WTC11 (cell line): ENCODE results near the gene TPD52L2. TPM values are rescaled to one million over a fixed set of nuclear protein-coding genes. Genes with fewer than 3 reads are reported as not detected.

Experiments used
- ATAC-seq: fragments of 200-7000 bp; cut with Tn5 transposase; 2 replicates; pipeline ENCODE4 v1.10.0; 2021; ENCODE audit warnings: mild to moderate bottlenecking, moderate library complexity
- CTCF ChIA-PET: fragments of 300-600 bp; sonication (Branson Sonifier 250); formaldehyde crosslinking; loops from one replicate; lab custom pipeline; 2021; ENCODE audit warnings: antibody characterized with exemption; lab: Charles Lee
- POLR2A ChIA-PET: fragments of 350-600 bp; sonication (Branson Sonifier 250); formaldehyde crosslinking; loops from one replicate; lab custom pipeline; 2021; ENCODE audit warnings: antibody characterized with exemption; lab: Charles Lee
- DNase-seq: peaks from one replicate; pipeline ENCODE4 v3.0.0; 2021; ENCODE audit warnings: low spot score
- H3K27ac Mint-ChIP-seq: 2 replicates; pipeline ENCODE4 v1.8.0; 2021; ENCODE audit warnings: mixed read lengths
- H3K27me3 Mint-ChIP-seq: 2 replicates; pipeline ENCODE4 v1.8.0; 2021; ENCODE audit warnings: low read depth, mild to moderate bottlenecking, moderate library complexity, mixed read lengths
- H3K36me3 Mint-ChIP-seq: 2 replicates; pipeline ENCODE4 v1.8.0; 2021; ENCODE audit warnings: mixed read lengths
- H3K4me1 Mint-ChIP-seq: 2 replicates; pipeline ENCODE4 v1.8.0; 2022; ENCODE audit warnings: mixed read lengths
- H3K4me3 Mint-ChIP-seq: 2 replicates; pipeline ENCODE4 v1.8.0; 2021; ENCODE audit warnings: mild to moderate bottlenecking, moderate library complexity, mixed read lengths
- H3K9me3 Mint-ChIP-seq: 2 replicates; pipeline ENCODE4 v1.8.0; 2021; ENCODE audit warnings: mixed read lengths
- CREB1 ChIP-seq: sonication (generic); formaldehyde crosslinking; IDR thresholded peaks from 2 replicates; pipeline ENCODE4 v1.8.0; 2023; ENCODE audit warnings: mild to moderate bottlenecking, missing genetic modification reagents
- FOXJ3 ChIP-seq: sonication (generic); formaldehyde crosslinking; IDR thresholded peaks from 2 replicates; pipeline ENCODE4 v1.9.0; 2021; ENCODE audit warnings: missing genetic modification reagents, mild to moderate bottlenecking, borderline replicate concordance
- JUN ChIP-seq: sonication (generic); formaldehyde crosslinking; IDR thresholded peaks from 2 replicates; pipeline ENCODE4 v1.8.0; 2023; ENCODE audit warnings: mild to moderate bottlenecking, missing genetic modification reagents
- KAT7 ChIP-seq: sonication (generic); formaldehyde crosslinking; IDR thresholded peaks from 2 replicates; pipeline ENCODE4 v1.8.1; 2023; ENCODE audit warnings: missing genetic modification reagents, mild to moderate bottlenecking, borderline replicate concordance
- NFYB ChIP-seq: sonication (generic); formaldehyde crosslinking; conservative IDR thresholded peaks from 2 replicates; pipeline ENCODE4 v1.8.0; 2022; ENCODE audit warnings: low read depth, missing genetic modification reagents
- NR1H2 ChIP-seq: sonication (generic); formaldehyde crosslinking; IDR thresholded peaks from 2 replicates; pipeline ENCODE4 v1.9.0; 2021; ENCODE audit warnings: mild to moderate bottlenecking, moderate library complexity, missing genetic modification reagents
- SMAD3 ChIP-seq: sonication (generic); formaldehyde crosslinking; IDR thresholded peaks from 2 replicates; pipeline ENCODE4 v1.8.0; 2022; ENCODE audit warnings: missing genetic modification reagents, mild to moderate bottlenecking, borderline replicate concordance
- SP1 ChIP-seq: sonication (generic); formaldehyde crosslinking; conservative IDR thresholded peaks from 2 replicates; pipeline ENCODE4 v1.8.1; 2022; ENCODE audit warnings: missing genetic modification reagents
- TEAD4 ChIP-seq: sonication (generic); formaldehyde crosslinking; IDR thresholded peaks from 2 replicates; pipeline ENCODE4 v1.8.0; 2022; ENCODE audit warnings: mild to moderate bottlenecking, missing genetic modification reagents
- ZBTB21 ChIP-seq: sonication (generic); formaldehyde crosslinking; IDR thresholded peaks from 2 replicates; pipeline ENCODE4 v1.8.1; 2023; ENCODE audit warnings: mild to moderate bottlenecking, missing genetic modification reagents, borderline replicate concordance
- ZNF219 ChIP-seq: sonication (generic); formaldehyde crosslinking; IDR thresholded peaks from 2 replicates; pipeline ENCODE4 v1.8.0; 2023; ENCODE audit warnings: missing genetic modification reagents, mild to moderate bottlenecking, borderline replicate concordance
- ZNF396 ChIP-seq: fragments of 250-450 bp; sonication (Bioruptor Pico); IDR thresholded peaks from 2 replicates; pipeline ENCODE4 v1.8.0; 2021; ENCODE audit warnings: mild to moderate bottlenecking, moderate library complexity, borderline replicate concordance
- ZNF423 ChIP-seq: fragments of 250-450 bp; sonication (Bioruptor Pico); IDR thresholded peaks from 2 replicates; pipeline ENCODE4 v2.1.2; 2022; ENCODE audit warnings: mild to moderate bottlenecking, moderate library complexity
- total RNA-seq: library from RNA; stranded (reverse); gene quantifications from 3 replicates; pipeline ENCODE4 v1.2.3, GENCODE V29; 2021
- TF ChIP-seq, protein P1 (sequence below): sonication (generic); formaldehyde crosslinking; IDR thresholded peaks from 2 replicates; pipeline ENCODE4 v1.8.1; 2023; ENCODE audit warnings: mild to moderate bottlenecking, missing genetic modification reagents
- TF ChIP-seq, protein P2 (sequence below): sonication (generic); formaldehyde crosslinking; IDR thresholded peaks from 2 replicates; pipeline ENCODE4 v1.8.1; 2022; ENCODE audit warnings: mild to moderate bottlenecking, missing genetic modification reagents, moderate library complexity, borderline replicate concordance
- TF ChIP-seq, protein P3 (sequence below): fragments of 200-600 bp; IDR thresholded peaks from 2 replicates; pipeline ENCODE4 v1.8.0; 2022; ENCODE audit warnings: antibody characterized with exemption
- TF ChIP-seq, protein P4 (sequence below): sonication (generic); formaldehyde crosslinking; IDR thresholded peaks from 2 replicates; pipeline ENCODE4 v1.8.0; 2022; ENCODE audit warnings: mild to moderate bottlenecking, missing genetic modification reagents
- TF ChIP-seq, protein P5 (sequence below): sonication (generic); formaldehyde crosslinking; IDR thresholded peaks from 2 replicates; pipeline ENCODE4 v1.8.1; 2023; ENCODE audit warnings: mild to moderate bottlenecking, missing genetic modification reagents
- TF ChIP-seq, protein P6 (sequence below): fragments of 250-450 bp; sonication (Bioruptor Pico); IDR thresholded peaks from 2 replicates; pipeline ENCODE4 v1.8.0; 2021; ENCODE audit warnings: mild to moderate bottlenecking
- TF ChIP-seq, protein P7 (sequence below): fragments of 250-450 bp; sonication (Bioruptor Pico); IDR thresholded peaks from 2 replicates; pipeline ENCODE4 v2.1.2; 2022; ENCODE audit warnings: mild to moderate bottlenecking, moderate library complexity
- TF ChIP-seq, protein P8 (sequence below): fragments of 250-450 bp; sonication (Bioruptor Pico); conservative IDR thresholded peaks from 2 replicates; pipeline ENCODE4 v1.9.0; 2021; ENCODE audit warnings: mild to moderate bottlenecking

TPD52L2 gene
- total RNA-seq, 1 experiment from 2014 or later = 80.8 TPM

DNA sequence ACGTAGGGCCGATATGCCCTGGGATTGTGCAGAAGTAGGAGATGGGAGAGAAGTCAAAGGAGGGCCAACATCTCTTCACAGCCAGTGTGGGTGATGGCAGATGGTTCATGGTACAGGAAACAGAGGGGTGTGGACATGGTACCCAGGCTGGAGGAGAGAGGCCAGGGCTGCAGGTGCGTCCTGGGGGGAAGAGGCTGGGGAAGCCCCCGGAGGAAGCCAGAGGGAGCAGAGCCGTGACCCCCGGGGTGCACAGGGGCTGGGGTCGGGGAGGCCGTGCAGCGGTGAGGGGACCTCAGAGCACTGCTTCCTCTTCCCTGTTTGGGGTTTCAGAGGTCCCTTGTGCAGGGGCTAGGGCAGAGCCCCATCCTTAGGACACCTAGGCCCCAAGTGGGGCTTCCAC lies 22.8 kb upstream of the TPD52L2 start (continued):
- TF ChIP-seq, protein P1, sequence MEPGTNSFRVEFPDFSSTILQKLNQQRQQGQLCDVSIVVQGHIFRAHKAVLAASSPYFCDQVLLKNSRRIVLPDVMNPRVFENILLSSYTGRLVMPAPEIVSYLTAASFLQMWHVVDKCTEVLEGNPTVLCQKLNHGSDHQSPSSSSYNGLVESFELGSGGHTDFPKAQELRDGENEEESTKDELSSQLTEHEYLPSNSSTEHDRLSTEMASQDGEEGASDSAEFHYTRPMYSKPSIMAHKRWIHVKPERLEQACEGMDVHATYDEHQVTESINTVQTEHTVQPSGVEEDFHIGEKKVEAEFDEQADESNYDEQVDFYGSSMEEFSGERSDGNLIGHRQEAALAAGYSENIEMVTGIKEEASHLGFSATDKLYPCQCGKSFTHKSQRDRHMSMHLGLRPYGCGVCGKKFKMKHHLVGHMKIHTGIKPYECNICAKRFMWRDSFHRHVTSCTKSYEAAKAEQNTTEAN = no peak
- TF ChIP-seq, protein P2, sequence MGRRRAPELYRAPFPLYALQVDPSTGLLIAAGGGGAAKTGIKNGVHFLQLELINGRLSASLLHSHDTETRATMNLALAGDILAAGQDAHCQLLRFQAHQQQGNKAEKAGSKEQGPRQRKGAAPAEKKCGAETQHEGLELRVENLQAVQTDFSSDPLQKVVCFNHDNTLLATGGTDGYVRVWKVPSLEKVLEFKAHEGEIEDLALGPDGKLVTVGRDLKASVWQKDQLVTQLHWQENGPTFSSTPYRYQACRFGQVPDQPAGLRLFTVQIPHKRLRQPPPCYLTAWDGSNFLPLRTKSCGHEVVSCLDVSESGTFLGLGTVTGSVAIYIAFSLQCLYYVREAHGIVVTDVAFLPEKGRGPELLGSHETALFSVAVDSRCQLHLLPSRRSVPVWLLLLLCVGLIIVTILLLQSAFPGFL (CRISPR knock-in tag) = no peak
- TF ChIP-seq FOXJ3 = no peak
- no peak for TF ChIP-seq NFYB
- TF ChIP-seq ZBTB21 = no peak

DNA sequence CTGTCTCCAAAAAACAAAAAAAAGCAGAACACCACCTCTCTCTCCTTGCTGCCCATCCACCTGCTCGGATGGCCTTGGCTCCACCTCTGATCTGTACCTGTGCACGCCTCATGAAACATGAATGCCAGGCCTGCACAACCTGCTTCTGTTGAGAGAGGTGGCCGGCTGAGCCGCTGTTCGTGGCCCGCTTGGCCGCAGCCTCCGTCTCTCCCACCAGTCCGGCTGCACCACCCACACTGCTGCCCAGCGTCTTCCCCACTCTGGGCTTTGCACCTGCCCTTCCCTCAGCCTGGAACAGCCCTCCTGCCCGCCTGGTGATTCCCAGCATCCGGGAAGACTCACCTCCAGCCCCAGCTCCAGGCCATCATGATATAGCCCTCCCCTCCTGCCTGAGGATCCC lies 21.8 kb upstream of the TPD52L2 start:
- no peak for ATAC-seq
- TF ChIP-seq SMAD3 (CRISPR knock-in tag) (no peak), CREB1 (CRISPR knock-in tag) (no peak), JUN (CRISPR knock-in tag) (no peak), NR1H2 (CRISPR knock-in tag) (no peak), ZNF219 (CRISPR knock-in tag) (no peak), KAT7 (CRISPR knock-in tag) (no peak), SP1 (CRISPR knock-in tag) (no peak), ZNF423 (CRISPR knock-in tag) (no peak), ZNF396 (CRISPR knock-in tag) (no peak), TEAD4 (no peak), NFYB (no peak)
- TF ChIP-seq, protein P3, sequence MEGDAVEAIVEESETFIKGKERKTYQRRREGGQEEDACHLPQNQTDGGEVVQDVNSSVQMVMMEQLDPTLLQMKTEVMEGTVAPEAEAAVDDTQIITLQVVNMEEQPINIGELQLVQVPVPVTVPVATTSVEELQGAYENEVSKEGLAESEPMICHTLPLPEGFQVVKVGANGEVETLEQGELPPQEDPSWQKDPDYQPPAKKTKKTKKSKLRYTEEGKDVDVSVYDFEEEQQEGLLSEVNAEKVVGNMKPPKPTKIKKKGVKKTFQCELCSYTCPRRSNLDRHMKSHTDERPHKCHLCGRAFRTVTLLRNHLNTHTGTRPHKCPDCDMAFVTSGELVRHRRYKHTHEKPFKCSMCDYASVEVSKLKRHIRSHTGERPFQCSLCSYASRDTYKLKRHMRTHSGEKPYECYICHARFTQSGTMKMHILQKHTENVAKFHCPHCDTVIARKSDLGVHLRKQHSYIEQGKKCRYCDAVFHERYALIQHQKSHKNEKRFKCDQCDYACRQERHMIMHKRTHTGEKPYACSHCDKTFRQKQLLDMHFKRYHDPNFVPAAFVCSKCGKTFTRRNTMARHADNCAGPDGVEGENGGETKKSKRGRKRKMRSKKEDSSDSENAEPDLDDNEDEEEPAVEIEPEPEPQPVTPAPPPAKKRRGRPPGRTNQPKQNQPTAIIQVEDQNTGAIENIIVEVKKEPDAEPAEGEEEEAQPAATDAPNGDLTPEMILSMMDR = no peak
- TF ChIP-seq, protein P4, sequence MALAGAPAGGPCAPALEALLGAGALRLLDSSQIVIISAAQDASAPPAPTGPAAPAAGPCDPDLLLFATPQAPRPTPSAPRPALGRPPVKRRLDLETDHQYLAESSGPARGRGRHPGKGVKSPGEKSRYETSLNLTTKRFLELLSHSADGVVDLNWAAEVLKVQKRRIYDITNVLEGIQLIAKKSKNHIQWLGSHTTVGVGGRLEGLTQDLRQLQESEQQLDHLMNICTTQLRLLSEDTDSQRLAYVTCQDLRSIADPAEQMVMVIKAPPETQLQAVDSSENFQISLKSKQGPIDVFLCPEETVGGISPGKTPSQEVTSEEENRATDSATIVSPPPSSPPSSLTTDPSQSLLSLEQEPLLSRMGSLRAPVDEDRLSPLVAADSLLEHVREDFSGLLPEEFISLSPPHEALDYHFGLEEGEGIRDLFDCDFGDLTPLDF (CRISPR knock-in tag) = no peak
- TF ChIP-seq, protein P5, sequence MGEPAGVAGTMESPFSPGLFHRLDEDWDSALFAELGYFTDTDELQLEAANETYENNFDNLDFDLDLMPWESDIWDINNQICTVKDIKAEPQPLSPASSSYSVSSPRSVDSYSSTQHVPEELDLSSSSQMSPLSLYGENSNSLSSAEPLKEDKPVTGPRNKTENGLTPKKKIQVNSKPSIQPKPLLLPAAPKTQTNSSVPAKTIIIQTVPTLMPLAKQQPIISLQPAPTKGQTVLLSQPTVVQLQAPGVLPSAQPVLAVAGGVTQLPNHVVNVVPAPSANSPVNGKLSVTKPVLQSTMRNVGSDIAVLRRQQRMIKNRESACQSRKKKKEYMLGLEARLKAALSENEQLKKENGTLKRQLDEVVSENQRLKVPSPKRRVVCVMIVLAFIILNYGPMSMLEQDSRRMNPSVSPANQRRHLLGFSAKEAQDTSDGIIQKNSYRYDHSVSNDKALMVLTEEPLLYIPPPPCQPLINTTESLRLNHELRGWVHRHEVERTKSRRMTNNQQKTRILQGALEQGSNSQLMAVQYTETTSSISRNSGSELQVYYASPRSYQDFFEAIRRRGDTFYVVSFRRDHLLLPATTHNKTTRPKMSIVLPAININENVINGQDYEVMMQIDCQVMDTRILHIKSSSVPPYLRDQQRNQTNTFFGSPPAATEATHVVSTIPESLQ = no peak
- TF ChIP-seq, protein P6, sequence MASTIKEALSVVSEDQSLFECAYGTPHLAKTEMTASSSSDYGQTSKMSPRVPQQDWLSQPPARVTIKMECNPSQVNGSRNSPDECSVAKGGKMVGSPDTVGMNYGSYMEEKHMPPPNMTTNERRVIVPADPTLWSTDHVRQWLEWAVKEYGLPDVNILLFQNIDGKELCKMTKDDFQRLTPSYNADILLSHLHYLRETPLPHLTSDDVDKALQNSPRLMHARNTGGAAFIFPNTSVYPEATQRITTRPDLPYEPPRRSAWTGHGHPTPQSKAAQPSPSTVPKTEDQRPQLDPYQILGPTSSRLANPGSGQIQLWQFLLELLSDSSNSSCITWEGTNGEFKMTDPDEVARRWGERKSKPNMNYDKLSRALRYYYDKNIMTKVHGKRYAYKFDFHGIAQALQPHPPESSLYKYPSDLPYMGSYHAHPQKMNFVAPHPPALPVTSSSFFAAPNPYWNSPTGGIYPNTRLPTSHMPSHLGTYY = no peak
- TF ChIP-seq, protein P7, sequence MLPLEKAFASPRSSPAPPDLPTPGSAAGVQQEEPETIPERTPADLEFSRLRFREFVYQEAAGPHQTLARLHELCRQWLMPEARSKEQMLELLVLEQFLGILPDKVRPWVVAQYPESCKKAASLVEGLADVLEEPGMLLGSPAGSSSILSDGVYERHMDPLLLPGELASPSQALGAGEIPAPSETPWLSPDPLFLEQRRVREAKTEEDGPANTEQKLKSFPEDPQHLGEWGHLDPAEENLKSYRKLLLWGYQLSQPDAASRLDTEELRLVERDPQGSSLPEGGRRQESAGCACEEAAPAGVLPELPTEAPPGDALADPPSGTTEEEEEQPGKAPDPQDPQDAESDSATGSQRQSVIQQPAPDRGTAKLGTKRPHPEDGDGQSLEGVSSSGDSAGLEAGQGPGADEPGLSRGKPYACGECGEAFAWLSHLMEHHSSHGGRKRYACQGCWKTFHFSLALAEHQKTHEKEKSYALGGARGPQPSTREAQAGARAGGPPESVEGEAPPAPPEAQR (CRISPR knock-in tag) = no peak
- TF ChIP-seq, protein P8, sequence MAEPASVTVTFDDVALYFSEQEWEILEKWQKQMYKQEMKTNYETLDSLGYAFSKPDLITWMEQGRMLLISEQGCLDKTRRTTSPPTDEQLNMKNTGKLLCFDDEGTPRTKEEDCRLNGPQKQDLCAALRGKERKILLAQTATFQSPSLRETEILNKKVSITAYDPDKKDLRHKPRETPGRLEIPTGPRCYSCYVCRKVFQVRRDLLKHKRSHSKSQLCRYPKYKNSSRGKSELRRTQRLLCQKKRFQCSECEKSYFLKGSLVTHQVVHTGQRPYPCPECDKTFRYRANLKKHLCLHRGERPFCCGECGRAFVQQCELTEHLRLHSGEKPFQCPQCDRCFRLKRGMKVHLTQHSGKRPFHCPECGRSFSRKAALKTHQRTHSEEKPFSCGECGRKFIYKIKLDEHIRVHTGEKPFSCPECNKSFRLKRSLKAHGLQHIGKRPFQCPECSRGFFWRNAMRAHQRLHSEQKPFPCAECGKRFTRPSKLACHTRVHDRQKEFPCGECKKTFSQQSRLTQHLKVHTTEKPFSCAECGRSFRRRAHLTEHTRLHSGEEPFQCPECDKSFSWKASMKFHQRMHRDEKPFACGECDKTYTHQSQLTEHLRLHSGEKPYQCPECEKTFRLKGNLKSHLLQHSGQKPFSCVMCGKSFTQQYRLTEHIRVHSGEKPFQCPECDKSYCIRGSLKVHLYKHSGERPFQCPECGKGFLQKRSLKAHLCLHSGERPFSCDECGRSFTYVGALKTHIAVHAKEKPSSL (CRISPR knock-in tag) = no peak

More for the DNA sequence above, 21.8 kb upstream of the TPD52L2 start:
- Mint-ChIP-seq H3K9me3 (no peaks in the 10 kb centered on the region), H3K36me3 (no peaks in the 10 kb centered on the region), H3K4me3 (no peak overlapping the region), H3K27ac (no peak overlapping the region), H3K27me3 (no peaks in the 10 kb centered on the region; the same call in 1 of the 2 replicates), H3K4me1 (peaks cover 17% of the 10 kb centered on the region)
- DNase-seq = no peak
- ChIA-PET CTCF (no interaction called here), POLR2A (no interaction called here)
